IPS-NIHi7 (cell line): ENCODE data around the gene PCDH12.

Experiments
- DNase-seq: peaks from one replicate; pipeline ENCODE4 v3.0.0; 2012; ENCODE audit warnings: mixed read lengths; ENCODE audit errors: extremely low spot score

PCDH12 gene

DNA sequence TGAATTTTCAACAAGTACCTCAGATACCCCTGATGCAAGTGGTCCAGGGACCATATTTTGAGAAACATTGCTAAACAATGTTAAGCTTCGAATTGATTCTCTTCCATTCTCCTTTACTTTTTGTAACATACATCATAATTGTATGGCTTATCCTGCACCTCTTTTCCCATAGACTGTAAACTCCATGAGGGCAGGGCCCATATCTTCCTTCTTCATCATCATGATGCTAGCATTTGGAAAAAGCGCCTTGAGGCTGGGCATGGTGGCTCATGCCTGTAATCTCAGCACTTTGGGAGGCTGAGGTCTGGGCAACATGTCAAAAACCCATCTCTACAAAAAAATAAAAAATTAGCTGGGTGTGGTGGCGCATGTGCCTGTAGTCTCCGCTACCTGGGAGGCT, 48.8 kb downstream of the PCDH12 start:
- no peak for DNase-seq

DNA sequence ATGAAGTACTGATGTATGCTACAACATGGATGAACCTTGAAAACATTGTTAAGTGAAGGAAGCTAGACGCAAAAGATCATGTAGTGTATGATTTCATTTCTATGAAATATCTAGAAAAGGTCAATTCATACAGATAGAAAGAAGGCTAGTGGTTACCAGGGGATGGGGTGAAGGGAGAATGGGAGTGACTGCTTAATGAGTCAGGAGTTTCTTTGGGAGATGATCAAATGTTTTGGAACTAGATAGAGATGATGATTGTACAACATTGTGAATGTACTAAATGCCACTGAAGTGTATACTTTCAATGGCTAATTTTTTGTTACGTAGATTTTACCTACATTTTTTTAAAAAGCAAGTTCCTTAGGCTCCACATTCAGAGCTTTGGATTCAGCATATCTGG, 49.2 kb downstream of the PCDH12 start:
- no peak for DNase-seq

DNA sequence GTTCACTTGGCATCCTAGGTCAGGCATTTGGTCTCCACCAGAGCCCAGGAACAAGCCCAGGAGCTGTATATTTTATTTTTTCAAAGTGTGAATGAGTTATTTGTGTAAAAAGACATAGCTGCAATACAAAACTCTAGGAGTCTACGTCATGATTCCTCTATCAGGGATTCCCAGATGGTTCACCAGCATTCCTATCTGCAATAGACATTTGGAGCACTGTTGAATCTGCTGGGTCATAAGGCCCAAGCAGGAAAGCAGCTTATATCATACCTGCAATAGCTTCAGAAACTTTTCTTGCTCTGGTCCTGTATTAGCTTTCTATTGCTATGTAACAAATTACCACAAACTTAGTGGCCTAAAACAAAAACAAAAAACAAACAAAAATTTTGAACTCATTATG, 51.0 kb downstream of the PCDH12 start:
- DNase-seq, result no peak

DNA sequence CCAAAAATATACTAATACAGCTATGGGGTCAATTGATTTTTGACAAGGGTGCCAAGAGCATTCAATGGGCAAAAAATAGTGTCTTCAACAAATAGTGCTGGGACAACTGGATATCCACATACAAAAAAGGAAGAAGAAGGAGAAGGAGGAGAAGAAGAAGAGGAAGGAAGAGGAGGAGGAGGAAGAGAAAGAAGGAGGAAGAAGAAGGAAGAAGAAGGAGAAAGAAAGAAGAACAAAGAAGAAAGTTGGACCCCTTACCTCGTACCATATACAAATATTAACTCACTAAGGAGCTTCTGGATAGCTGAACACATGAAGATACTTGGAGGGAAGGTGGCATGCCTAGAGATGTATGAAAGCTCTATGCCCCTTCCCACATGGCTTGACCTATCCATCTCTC, 51.5 kb downstream of the PCDH12 start:
- no peak for DNase-seq

DNA sequence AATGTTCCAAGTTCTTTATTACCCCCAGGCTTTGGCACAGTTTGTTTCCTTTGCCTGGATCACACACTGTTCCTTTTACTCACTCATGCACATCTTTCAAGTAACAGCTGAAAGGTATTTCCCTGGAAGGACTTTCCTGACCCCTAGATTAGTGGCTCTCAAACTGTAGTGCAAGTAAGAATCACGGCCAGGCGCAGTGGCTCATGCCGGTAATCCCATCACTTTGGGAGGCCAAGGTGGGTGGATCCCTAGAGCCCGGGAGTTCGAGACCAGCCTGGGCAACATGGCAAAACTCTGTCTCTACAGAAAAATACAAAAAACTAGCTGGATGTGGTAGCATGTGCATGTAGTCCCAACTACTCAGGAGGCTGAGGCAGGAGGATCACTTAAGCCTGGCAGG, 53.5 kb downstream of the PCDH12 start:
- DNase-seq, result no peak

DNA sequence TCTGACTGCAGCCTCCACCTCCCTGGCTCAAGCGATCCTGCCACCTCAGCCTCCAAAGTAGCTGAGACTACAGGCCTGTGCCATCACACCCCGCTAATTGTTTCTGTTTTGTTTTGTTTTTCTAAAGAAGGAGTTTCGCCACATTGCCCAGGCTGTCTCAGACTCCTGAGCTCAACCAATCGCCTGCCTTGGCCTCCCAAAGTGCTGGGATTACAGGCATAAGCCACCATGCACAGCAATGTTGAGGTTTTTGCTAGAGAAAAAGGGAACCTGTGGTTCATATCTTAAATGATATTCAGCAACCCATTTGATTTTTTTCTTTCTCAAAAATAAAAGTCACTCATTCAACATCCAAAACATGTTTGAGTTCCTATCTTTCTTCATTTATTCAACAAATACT, 54.7 kb downstream of the PCDH12 start:
- DNase-seq, result no peak

DNA sequence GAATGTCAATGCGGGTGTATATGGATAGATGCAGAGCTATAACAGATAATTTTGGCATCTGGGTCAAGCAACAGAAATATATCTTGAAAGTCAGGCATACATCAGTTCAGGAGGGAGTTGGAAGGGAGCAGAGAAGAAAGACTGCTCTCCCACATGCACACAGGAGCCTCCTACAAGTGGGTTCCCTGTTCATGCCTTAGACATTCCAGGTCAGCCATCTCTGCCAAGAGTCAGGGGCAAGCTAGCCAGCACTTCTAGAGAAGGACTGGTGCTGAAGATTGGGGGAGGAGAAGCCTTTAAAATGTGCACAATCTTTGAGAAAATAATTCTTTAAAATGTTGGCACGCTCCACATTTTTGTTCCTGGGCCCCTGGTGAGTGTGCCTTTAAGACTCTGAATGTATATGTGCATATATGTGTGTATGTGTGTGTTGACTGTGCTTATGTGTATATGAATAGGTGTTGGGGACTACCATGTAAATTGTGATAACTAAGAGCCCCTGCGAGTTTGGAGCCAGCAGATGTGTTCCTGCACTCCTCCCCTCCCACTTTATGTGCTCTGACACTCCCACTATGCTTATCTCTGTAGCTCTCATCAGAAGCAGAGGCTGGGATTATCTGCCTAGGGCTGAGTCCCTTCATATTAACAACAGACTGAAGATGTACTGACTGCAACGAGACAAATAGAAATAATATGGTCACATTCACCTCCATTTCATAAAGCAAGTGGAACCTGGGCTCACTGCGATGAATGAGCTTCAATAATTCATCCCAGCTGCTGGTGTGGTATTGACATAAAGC, 55.8 kb downstream of the PCDH12 start:
- DNase-seq, result no peak

DNA sequence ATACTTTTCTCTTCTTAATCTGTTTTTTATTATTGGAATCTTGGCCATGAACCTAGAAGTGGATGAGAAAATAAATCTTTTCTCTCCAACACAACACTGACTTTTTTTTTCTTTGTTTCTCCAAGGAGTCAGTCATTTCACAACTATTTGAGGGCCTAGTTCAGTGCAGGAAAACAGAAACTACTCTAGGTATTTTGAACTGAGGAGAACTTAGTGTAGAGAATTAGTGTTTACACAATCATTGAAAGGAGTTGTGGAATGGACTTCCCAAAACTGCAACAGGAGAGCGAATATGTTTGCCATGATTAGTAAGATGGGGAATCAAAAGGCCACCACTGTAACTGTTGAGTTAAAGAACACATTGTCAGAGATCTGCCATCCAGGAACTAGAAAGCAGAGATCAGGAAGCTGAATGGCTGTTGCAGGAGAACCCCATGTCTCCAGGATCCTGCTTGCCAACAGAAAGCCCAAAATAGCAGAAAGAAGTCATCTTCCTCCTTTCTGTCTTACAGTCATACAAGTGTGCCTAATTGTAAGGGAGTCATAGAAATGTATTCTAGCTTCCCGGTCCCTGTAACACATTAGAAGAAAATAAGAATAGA, 59.5 kb downstream of the PCDH12 start:
- no peak for DNase-seq

DNA sequence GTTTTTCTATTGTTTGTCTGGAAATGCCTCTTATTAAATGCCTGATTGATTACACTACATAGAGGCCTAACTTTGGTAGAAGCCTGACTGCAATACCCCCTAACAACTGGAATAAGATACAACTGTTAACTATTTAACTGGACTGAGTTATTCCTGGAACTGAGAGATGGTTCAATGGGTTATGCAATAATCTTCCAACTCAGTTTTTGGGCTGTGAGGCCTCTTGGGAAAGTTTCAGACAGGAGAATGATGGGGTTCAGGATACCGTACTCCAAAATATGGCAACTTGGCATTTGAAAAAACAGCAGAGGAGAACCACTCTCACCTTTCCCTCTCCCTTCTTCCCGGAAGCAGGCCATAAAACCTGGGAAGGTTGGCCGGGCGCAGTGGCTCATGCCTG, 60.6 kb downstream of the PCDH12 start:
- no peak for DNase-seq
